ENCODE results near the gene LARP6. TPM values are rescaled to one million over a fixed set of nuclear protein-coding genes. Genes with fewer than 3 reads are reported as not detected.

LARP6 gene
- total and polyA plus RNA-seq, 2 of the 13 experiments (the other 11 are each of a cell fraction or from before 2014, with no cell fraction given): 2.9 to 8.2 TPM

DNA sequence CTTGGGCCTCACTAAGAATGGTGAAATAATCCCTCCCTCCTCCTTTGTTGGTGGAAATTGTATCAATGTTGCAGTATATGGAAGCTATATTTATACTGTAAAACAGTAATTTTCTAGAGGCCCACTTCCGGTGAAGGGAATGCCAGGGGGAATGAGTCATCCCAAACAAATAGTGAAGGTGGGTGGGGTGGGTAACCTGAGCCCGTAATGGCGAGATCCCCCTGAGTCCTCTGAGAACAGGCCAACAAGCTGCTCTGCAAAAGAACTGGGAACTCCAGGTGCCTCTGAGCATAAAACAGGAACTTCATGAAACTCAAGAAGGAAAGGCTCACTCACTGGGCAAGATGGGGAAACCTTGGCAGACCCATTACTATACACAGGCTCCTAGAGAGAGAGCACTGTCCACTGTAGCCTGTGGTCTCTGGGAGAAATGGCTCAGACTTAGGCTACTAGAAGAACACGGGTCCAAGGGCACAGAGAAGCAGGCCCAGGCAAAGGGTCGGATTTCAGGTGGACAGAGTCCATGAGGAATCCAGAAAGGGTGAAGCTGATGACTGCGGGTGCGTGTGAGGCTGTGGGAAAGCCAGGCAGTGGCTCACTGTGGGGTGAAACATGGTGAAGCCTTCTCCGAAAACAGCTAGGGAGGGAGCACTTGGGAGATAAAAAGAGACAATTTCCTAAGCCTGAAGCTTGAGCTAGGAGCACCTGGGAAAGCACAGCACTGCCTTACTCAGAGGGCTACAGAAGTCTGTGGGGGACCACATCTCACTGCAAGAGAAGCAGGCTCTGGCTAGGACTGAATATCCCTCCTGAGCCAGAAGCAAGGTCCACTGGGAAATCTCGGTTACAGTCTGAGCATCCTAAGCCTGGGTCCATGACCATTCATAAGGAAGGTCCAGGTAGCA lies 19.8 kb downstream of the LARP6 start:
- H3K9me3 ChIP-seq (ENCODE audit: low read length): no peaks in the 10 kb centered on the region
- BruUV-seq (replicated peaks): no TSS peak
- peak overlapping the region in 1 of 3 experiments; percentile 19; a peak in 2 of 6 replicates for H3K4me3 ChIP-seq (replicated peaks in 1 of 3; ENCODE audit: insufficient read depth in 1 of 3, low read depth in 2 of 3, low read length in 3 of 3)
- ATAC-seq (peak; percentile 86), FAIRE-seq (no peak), DNase-seq (ENCODE audit: low spot score) (peak; percentile 72)
- 26% methylated on average over 8 of the region's 9 CpGs for WGBS (ENCODE audit: low lambda C conversion rate)
- H3K27me3 ChIP-seq (ENCODE audit: control insufficient read depth in 1 of 2, insufficient read depth in 2 of 2, low read length in 2 of 2): no peaks in the 10 kb centered on the region
- peak overlapping the region; percentile 74 for H2AFZ ChIP-seq (ENCODE audit: low read length)
- H4K20me1 ChIP-seq (ENCODE audit: insufficient read depth, low read length): no peaks in the 10 kb centered on the region
- peaks cover 38% of the 10 kb centered on the region for H3K4me1 ChIP-seq (ENCODE audit: insufficient read depth, low read length)
- POLR2A ChIA-PET: interaction anchor here (0.7 to 6.9 kb wide), 9 partner anchors 9 to 70 kb away, joined by 3 to 69 read pairs (median 9); partner anchors contain the start of genes LARP6, THAP10 and UACA
- no peaks in the 10 kb centered on the region for H3K36me3 ChIP-seq (replicated peaks in 1 of 2; ENCODE audit: control insufficient read depth in 1 of 2, insufficient read depth in 2 of 2, low read length in 2 of 2)
- CTCF ChIA-PET (ENCODE audit: low intra/inter-chr PET ratio, low total read pairs): interaction anchor here (1.1 kb wide), 1 partner anchor 9 kb away, joined by 3 read pairs; no protein-coding TSS in a partner anchor
- no peaks in the 10 kb centered on the region for H3K79me2 ChIP-seq (ENCODE audit: insufficient read depth, low read length)
- peak overlapping the region; percentile 68 for H3K4me2 ChIP-seq (ENCODE audit: low read depth, low read length)
- H3K27ac ChIP-seq (ENCODE audit: extremely low read length, insufficient read depth, low read length): peak overlapping the region; percentile 46
- in situ Hi-C loops (cut with HindIII; ENCODE audit: extremely low pct_ligation_motif_present, low pct_unique_long_range_greater_than_20kb): no loop called here
- intact Hi-C loops (cut with micrococcal nuclease; ENCODE audit: unreplicated experiment): no loop called here
- H3K9ac ChIP-seq (ENCODE audit: insufficient read depth, low read depth, low read length): peak overlapping the region; percentile 45; the same call in 1 of the 2 replicates
- TF ChIP-seq SIX4 (CRISPR knock-in tag; IDR thresholded peaks at IDR 0.05) (peak; percentile 77), ZNF746 (CRISPR knock-in tag; IDR thresholded peaks at IDR 0.05) (no peak), ZNF501 (CRISPR knock-in tag; IDR thresholded peaks at IDR 0.05) (0 out of 2 replicates have a peak, but pooled peaks have one; percentile 38), EP300 (IDR thresholded peaks at IDR 0.05; ENCODE audit: low read depth in 2 of 2, low read length in 2 of 2) (peak in 1 of 2 experiments; percentile 54; a peak in 1 of 4 replicates), EP300 (CRISPR knock-in tag; IDR thresholded peaks at IDR 0.05; ENCODE audit: borderline replicate concordance) (no peak), KDM1A (CRISPR knock-in tag; IDR thresholded peaks at IDR 0.05) (no peak), ZNF468 (CRISPR knock-in tag; IDR thresholded peaks at IDR 0.05) (no peak), MYNN (CRISPR knock-in tag; IDR thresholded peaks at IDR 0.05; ENCODE audit: low read depth) (no peak), MAZ (IDR thresholded peaks at IDR 0.05; ENCODE audit: borderline replicate concordance, low read depth, low read length) (no peak), MAZ (CRISPR knock-in tag; IDR thresholded peaks at IDR 0.05; ENCODE audit: low read depth) (no peak), SOX6 (IDR thresholded peaks at IDR 0.05) (no peak), SOX6 (CRISPR knock-in tag; IDR thresholded peaks at IDR 0.05) (peak; percentile 35; the same call in 1 of the 2 replicates), FOSL2 (CRISPR knock-in tag; IDR thresholded peaks at IDR 0.05) (peak; percentile 97), ZNF629 (CRISPR knock-in tag; conservative IDR thresholded peaks at IDR 0.05) (no peak)
- TF ChIP-seq, protein P1, sequence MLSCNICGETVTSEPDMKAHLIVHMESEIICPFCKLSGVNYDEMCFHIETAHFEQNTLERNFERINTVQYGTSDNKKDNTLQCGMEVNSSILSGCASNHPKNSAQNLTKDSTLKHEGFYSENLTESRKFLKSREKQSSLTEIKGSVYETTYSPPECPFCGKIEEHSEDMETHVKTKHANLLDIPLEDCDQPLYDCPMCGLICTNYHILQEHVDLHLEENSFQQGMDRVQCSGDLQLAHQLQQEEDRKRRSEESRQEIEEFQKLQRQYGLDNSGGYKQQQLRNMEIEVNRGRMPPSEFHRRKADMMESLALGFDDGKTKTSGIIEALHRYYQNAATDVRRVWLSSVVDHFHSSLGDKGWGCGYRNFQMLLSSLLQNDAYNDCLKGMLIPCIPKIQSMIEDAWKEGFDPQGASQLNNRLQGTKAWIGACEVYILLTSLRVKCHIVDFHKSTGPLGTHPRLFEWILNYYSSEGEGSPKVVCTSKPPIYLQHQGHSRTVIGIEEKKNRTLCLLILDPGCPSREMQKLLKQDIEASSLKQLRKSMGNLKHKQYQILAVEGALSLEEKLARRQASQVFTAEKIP (CRISPR knock-in tag; IDR thresholded peaks at IDR 0.05; ENCODE audit: borderline replicate concordance): no peak
- TF ChIP-seq, protein P2, sequence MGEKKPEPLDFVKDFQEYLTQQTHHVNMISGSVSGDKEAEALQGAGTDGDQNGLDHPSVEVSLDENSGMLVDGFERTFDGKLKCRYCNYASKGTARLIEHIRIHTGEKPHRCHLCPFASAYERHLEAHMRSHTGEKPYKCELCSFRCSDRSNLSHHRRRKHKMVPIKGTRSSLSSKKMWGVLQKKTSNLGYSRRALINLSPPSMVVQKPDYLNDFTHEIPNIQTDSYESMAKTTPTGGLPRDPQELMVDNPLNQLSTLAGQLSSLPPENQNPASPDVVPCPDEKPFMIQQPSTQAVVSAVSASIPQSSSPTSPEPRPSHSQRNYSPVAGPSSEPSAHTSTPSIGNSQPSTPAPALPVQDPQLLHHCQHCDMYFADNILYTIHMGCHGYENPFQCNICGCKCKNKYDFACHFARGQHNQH (CRISPR knock-in tag; IDR thresholded peaks at IDR 0.05): peak; percentile 20; the same call in 1 of the 2 replicates
- TF ChIP-seq, protein P3, sequence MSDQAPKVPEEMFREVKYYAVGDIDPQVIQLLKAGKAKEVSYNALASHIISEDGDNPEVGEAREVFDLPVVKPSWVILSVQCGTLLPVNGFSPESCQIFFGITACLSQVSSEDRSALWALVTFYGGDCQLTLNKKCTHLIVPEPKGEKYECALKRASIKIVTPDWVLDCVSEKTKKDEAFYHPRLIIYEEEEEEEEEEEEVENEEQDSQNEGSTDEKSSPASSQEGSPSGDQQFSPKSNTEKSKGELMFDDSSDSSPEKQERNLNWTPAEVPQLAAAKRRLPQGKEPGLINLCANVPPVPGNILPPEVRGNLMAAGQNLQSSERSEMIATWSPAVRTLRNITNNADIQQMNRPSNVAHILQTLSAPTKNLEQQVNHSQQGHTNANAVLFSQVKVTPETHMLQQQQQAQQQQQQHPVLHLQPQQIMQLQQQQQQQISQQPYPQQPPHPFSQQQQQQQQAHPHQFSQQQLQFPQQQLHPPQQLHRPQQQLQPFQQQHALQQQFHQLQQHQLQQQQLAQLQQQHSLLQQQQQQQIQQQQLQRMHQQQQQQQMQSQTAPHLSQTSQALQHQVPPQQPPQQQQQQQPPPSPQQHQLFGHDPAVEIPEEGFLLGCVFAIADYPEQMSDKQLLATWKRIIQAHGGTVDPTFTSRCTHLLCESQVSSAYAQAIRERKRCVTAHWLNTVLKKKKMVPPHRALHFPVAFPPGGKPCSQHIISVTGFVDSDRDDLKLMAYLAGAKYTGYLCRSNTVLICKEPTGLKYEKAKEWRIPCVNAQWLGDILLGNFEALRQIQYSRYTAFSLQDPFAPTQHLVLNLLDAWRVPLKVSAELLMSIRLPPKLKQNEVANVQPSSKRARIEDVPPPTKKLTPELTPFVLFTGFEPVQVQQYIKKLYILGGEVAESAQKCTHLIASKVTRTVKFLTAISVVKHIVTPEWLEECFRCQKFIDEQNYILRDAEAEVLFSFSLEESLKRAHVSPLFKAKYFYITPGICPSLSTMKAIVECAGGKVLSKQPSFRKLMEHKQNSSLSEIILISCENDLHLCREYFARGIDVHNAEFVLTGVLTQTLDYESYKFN (CRISPR knock-in tag; conservative IDR thresholded peaks at IDR 0.05): peak; percentile 62
